ENCODE data around the gene DYNC2I2. TPM values are rescaled to one million over a fixed set of nuclear protein-coding genes. Genes with fewer than 3 reads are reported as not detected.

Gene DYNC2I2
- total RNA-seq, 1 experiment from 2014 or later, result 58.6 TPM

- H2AK5ac ChIP-seq (ENCODE audit: insufficient read length, low read length), result no peak overlapping the region
- no peaks in the 10 kb centered on the region for H3K9me3 ChIP-seq (ENCODE audit: control insufficient read depth, low read depth, low read length)
- no peaks in the 10 kb centered on the region for H3K23me2 ChIP-seq (ENCODE audit: insufficient read length, low read depth, low read length, poor library complexity, severe bottlenecking)
- H3K14ac ChIP-seq (ENCODE audit: insufficient read depth, low read length), result no peak overlapping the region
- Mint-ChIP-seq H3K36me3 (ENCODE audit: insufficient read depth in 1 of 3, low read depth in 3 of 3) (peaks cover 7 to 19% (median 18%) of the 10 kb centered on the region in 3 experiments; a peak in 6 of 7 replicates), H3K27me3 (ENCODE audit: low read depth) (no peaks in the 10 kb centered on the region), H3K9me3 (no peaks in the 10 kb centered on the region), H3K4me1 (peaks cover 0 to 8% of the 10 kb centered on the region in 2 experiments; a peak in 1 of 4 replicates), H3K27ac (peak overlapping the region in 1 of 3 experiments; percentile 22; a peak in 1 of 7 replicates), H3K4me3 (no peak overlapping the region)
- H3K18ac ChIP-seq (ENCODE audit: insufficient read length, low read depth, low read length), result no peak overlapping the region
- no peaks in the 10 kb centered on the region for H3K79me1 ChIP-seq (ENCODE audit: insufficient read depth, low read depth, low read length, poor library complexity, severe bottlenecking)
- no peak overlapping the region for H3T11ph ChIP-seq (ENCODE audit: low read length)
- H2BK120ac ChIP-seq (ENCODE audit: low read depth, low read length, poor library complexity, severe bottlenecking), result no peak overlapping the region
- no peak overlapping the region for H3K27ac ChIP-seq (ENCODE audit: insufficient read length, low read depth, low read length)
- no peak for TF ChIP-seq CTCF (conservative IDR thresholded peaks at IDR 0.05)
- H3K4me2 ChIP-seq (ENCODE audit: insufficient read depth, insufficient read length, low read length), result no peak overlapping the region
- no peak overlapping the region for H2BK15ac ChIP-seq (ENCODE audit: low read depth, low read length)
- H3K56ac ChIP-seq (ENCODE audit: insufficient read length, low read depth, low read length), result no peak overlapping the region
- no CpG with 5 or more reads among the region's 5 CpGs for WGBS (ENCODE audit: extremely low coverage, insufficient read length, low lambda C conversion rate)
- no peak overlapping the region for H2BK12ac ChIP-seq (ENCODE audit: insufficient read length, low read depth, low read length)
- H4K8ac ChIP-seq (replicated peaks; ENCODE audit: insufficient read length, low read depth, low read length), result no peak overlapping the region
- no peak overlapping the region for H3K23ac ChIP-seq (ENCODE audit: insufficient read length, low read depth, low read length)
- no peak overlapping the region for H3K4ac ChIP-seq (ENCODE audit: low read depth, low read length)
- no peaks in the 10 kb centered on the region for H3K27me3 ChIP-seq (ENCODE audit: insufficient read depth, low read length)
- no peak overlapping the region for H3K9ac ChIP-seq (ENCODE audit: extremely low read depth, insufficient read length, low read length)
- no peak overlapping the region for H2BK20ac ChIP-seq (ENCODE audit: low read depth, low read length, poor library complexity, severe bottlenecking)
- H3K79me2 ChIP-seq (ENCODE audit: insufficient read depth, low read length), result no peaks in the 10 kb centered on the region
- DNase-seq, result no peak
- no peak overlapping the region for H4K5ac ChIP-seq (ENCODE audit: insufficient read length, low read depth, low read length)
- H3K4me1 ChIP-seq (ENCODE audit: insufficient read depth, low read length), result no peaks in the 10 kb centered on the region
- H4K20me1 ChIP-seq (ENCODE audit: control insufficient read depth, insufficient read depth, insufficient read length), result no peaks in the 10 kb centered on the region
- no peak overlapping the region for H4K91ac ChIP-seq (ENCODE audit: insufficient read length, low read depth, low read length)
- no peak overlapping the region for H2AFZ ChIP-seq (ENCODE audit: low read length)
- no peak overlapping the region for H2BK5ac ChIP-seq (ENCODE audit: insufficient read length, low read length)
These were observed 4.8 kb downstream of the DYNC2I2 start for GRCh38 chr9:128651798-128652197.
